ENCODE measurements around the gene ZBTB4. TPM values are rescaled to one million over a fixed set of nuclear protein-coding genes. Genes with fewer than 3 reads are reported as not detected.

Gene ZBTB4
- total RNA-seq, 1 donor: 36.2 TPM

DNA sequence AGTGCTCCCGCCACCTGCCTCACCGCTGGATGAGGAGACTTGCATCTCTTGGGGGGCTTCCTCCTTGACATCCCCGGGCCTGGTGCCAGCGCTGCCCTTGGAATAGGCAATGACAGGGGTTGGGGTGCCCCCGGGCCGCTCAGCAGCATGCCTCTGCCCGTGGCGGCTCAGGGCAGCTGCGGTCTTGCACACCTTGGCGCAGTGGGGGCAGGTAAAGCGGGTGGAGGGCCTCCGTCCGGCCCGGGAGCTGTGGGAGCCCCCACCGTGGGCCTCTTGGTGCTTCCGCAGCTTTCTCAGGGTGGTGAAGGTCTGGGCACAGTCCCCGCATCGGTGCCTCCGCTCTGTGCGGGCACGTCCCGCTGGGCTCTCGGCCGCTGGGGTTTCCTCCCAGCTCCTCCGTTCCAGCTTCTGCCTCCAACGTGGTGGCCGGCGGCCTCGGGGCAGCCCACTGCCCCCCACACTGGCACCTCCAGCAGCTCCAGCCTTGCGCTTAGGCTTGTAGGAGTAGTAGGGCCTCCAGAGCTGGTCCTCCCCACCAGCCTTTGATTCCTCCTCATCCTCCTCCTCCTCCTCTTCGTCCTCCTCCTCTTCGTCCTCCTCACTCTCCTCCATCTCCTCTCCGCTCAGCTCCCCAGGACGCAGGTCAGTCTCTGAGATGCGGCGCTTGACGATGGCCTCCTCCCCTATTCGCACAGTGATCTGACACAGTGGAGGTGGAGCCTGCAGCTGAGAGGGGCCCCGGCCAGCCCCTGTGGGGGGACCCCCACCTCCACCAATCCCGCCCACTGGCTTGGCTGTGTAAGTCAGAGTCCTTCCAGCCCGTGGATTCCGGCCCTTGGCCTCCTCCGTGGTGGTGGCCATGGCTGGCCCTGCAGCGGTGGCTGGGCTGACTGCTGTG, 16.7 kb downstream of the ZBTB4 start:
- no peaks in the 10 kb centered on the region for H3K9me3 ChIP-seq (ENCODE audit: low read depth, low read length)
- H3K79me2 ChIP-seq (ENCODE audit: insufficient read depth, low read length): peaks cover 28% of the 10 kb centered on the region
- H3K4me1 ChIP-seq (ENCODE audit: insufficient read depth, low read length): peaks cover 10% of the 10 kb centered on the region
- peaks cover 30% of the 10 kb centered on the region for H3K36me3 ChIP-seq (ENCODE audit: insufficient read depth, low read length)
- no peak overlapping the region for H2AFZ ChIP-seq (ENCODE audit: low read length)
- H3K4me2 ChIP-seq (ENCODE audit: insufficient read depth, low read length): no peak overlapping the region
- no peaks in the 10 kb centered on the region for H3K27me3 ChIP-seq (ENCODE audit: insufficient read depth, low read length)
- TF ChIP-seq, protein P1, sequence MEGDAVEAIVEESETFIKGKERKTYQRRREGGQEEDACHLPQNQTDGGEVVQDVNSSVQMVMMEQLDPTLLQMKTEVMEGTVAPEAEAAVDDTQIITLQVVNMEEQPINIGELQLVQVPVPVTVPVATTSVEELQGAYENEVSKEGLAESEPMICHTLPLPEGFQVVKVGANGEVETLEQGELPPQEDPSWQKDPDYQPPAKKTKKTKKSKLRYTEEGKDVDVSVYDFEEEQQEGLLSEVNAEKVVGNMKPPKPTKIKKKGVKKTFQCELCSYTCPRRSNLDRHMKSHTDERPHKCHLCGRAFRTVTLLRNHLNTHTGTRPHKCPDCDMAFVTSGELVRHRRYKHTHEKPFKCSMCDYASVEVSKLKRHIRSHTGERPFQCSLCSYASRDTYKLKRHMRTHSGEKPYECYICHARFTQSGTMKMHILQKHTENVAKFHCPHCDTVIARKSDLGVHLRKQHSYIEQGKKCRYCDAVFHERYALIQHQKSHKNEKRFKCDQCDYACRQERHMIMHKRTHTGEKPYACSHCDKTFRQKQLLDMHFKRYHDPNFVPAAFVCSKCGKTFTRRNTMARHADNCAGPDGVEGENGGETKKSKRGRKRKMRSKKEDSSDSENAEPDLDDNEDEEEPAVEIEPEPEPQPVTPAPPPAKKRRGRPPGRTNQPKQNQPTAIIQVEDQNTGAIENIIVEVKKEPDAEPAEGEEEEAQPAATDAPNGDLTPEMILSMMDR (IDR thresholded peaks at IDR 0.05; ENCODE audit: extremely low read depth, low read depth, low read length): no peak
- H3K4me3 ChIP-seq (ENCODE audit: insufficient read depth, low read length): no peak overlapping the region
- peaks cover 23% of the 10 kb centered on the region for H4K20me1 ChIP-seq (ENCODE audit: insufficient read depth, low read length)
- no peak overlapping the region for H3K27ac ChIP-seq (ENCODE audit: low read depth, low read length)
- peak; percentile 51 for DNase-seq (ENCODE audit: insufficient read length, low spot score, missing footprints)

DNA sequence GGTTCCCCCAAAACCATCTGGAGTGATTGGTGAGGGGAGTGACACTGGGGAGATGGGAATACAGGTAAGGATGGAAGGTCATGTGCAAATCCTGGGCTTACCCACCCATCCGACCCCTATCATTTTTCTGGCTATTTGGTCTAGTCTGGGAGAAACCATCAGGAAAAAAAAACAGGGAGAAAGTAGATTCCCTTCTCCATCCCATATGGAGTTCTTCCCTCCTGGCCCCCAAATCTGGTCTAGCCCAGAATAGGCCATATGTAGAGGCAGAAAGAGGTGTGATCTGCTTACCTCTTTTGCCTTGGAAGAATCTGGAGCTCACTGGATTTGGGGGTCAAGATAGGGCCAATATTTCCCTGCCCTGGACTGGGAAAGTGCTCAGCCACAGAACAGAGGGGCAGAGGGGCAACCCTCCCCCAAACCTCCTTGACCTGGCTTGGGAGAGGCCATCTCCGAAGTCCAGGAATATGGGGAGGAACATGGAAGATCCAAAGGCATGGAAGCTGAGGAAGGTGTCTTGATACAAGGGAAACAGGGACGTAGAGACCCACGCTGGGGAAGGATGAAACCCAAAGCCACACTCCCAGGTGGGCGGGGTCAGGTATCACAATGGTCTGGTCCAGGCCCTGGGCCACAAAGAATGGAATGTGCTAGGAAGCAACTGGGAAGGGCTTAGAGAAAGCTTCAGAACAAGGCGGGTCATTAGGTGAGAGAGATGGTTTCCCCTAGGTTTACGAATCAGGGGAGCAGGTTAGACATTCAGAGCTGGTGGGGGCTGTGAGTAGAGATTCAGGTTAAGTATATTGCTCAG, 18.4 kb downstream of the ZBTB4 start:
- peak; percentile 58 for DNase-seq (ENCODE audit: insufficient read length, low spot score, missing footprints)
- Histone ChIP-seq H3K9me3 (ENCODE audit: low read depth, low read length) (no peaks in the 10 kb centered on the region), H3K27me3 (ENCODE audit: insufficient read depth, low read length) (no peaks in the 10 kb centered on the region), H3K4me3 (ENCODE audit: insufficient read depth, low read length) (no peak overlapping the region), H3K36me3 (ENCODE audit: insufficient read depth, low read length) (peaks cover 23% of the 10 kb centered on the region), H3K4me1 (ENCODE audit: insufficient read depth, low read length) (no peaks in the 10 kb centered on the region), H3K4me2 (ENCODE audit: insufficient read depth, low read length) (no peak overlapping the region), H2AFZ (ENCODE audit: low read length) (no peak overlapping the region), H4K20me1 (ENCODE audit: insufficient read depth, low read length) (peaks cover 8% of the 10 kb centered on the region), H3K27ac (ENCODE audit: low read depth, low read length) (no peak overlapping the region), H3K79me2 (ENCODE audit: insufficient read depth, low read length) (peaks cover 11% of the 10 kb centered on the region)
- TF ChIP-seq, protein P1 (IDR thresholded peaks at IDR 0.05; ENCODE audit: extremely low read depth, low read depth, low read length): no peak

DNA sequence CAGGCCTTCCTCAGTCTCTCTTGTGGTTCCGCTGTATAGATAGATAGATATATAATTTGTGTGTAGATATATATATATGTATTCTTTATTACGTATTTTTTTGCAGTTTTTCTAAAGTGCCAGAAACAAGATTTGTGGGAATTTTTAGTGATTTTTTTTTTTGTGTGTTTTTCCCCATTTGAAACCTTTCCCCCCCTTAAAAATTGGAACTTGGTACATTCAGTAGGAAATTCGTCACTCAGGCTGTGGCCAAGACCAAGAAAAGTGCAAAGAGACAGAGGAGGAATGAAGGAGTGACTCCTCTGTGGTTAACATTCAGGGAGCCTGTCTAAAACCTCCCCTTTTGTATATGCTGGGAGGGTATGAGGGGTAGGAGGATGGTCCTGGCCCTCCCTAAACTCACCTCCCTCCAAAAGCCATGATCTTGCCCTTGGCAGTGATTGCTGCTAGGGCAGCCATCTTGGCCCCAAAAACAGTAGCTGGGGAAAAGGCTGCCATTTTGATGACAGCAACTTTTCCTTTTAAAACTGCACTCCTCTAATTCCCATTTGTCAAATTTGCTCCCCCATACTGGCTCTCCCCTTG, 19.4 kb downstream of the ZBTB4 start:
- Histone ChIP-seq H3K36me3 (ENCODE audit: insufficient read depth, low read length) (peaks cover 19% of the 10 kb centered on the region), H4K20me1 (ENCODE audit: insufficient read depth, low read length) (peaks cover 4% of the 10 kb centered on the region), H3K9me3 (ENCODE audit: low read depth, low read length) (no peaks in the 10 kb centered on the region), H2AFZ (ENCODE audit: low read length) (no peak overlapping the region), H3K4me3 (ENCODE audit: insufficient read depth, low read length) (no peak overlapping the region), H3K27me3 (ENCODE audit: insufficient read depth, low read length) (no peaks in the 10 kb centered on the region), H3K4me2 (ENCODE audit: insufficient read depth, low read length) (no peak overlapping the region), H3K4me1 (ENCODE audit: insufficient read depth, low read length) (no peaks in the 10 kb centered on the region), H3K79me2 (ENCODE audit: insufficient read depth, low read length) (peaks cover 4% of the 10 kb centered on the region), H3K27ac (ENCODE audit: low read depth, low read length) (no peak overlapping the region)
- peak; percentile 86 for DNase-seq (ENCODE audit: insufficient read length, low spot score, missing footprints)
- TF ChIP-seq, protein P1 (IDR thresholded peaks at IDR 0.05; ENCODE audit: extremely low read depth, low read depth, low read length): no peak
